H1 (cell line): ENCODE data around the gene NOM1. TPM values are rescaled to one million over a fixed set of nuclear protein-coding genes. Genes with fewer than 3 reads are reported as not detected.

ENCODE experiments used
- CTCF ChIA-PET: fragments of 300-600 bp; sonication (Branson Sonifier 250); formaldehyde crosslinking; loops from one replicate; lab custom pipeline; 2021; ENCODE audit not compliant: partially characterized antibody; lab: Charles Lee
- POLR2A ChIA-PET: fragments of 300-600 bp; sonication (Branson Sonifier 250); formaldehyde crosslinking; loops from one replicate; lab custom pipeline; 2021; ENCODE audit warnings: inconsistent platforms; ENCODE audit not compliant: partially characterized antibody; lab: Charles Lee
- DNase-seq, 2 experiments: peaks; one replicate each; pipeline versions ENCODE4 v3.0.0 to v3.0.0-alpha.2; 2010 to 2022; ENCODE audit warnings: low spot score in 2 of 2, low read depth in 1 of 2, mixed read lengths in 1 of 2
- FAIRE-seq: peaks from 2 replicates; lab custom pipeline; 2011; peaks lifted over from hg19 to GRCh38; lab: Jason Lieb, UNC
- H2AFZ ChIP-seq: 2 replicates; pipeline ENCODE4 v1.8.1; 2012; ENCODE audit warnings: low read length, inconsistent platforms
- H2AK5ac ChIP-seq: 2 replicates; pipeline ENCODE4 v1.6.1; 2013; ENCODE audit warnings: low read depth, low read length
- H2BK120ac ChIP-seq: replicated peaks from 2 replicates; pipeline ENCODE3; 2013; ENCODE audit warnings: low read depth, low read length, inconsistent platforms
- H2BK12ac ChIP-seq: 2 replicates; pipeline ENCODE4 v1.6.1; 2013; ENCODE audit warnings: low read depth, low read length
- H2BK15ac ChIP-seq: 2 replicates; pipeline ENCODE4 v1.6.1; 2013; ENCODE audit warnings: low read length
- H2BK20ac ChIP-seq: 2 replicates; pipeline ENCODE4 v1.6.1; 2013; ENCODE audit warnings: low read length
- H2BK5ac ChIP-seq: 2 replicates; pipeline ENCODE4 v1.6.1; 2013; ENCODE audit warnings: low read depth, low read length
- H3K14ac ChIP-seq: 2 replicates; pipeline ENCODE4 v1.6.1; 2013; ENCODE audit warnings: inconsistent platforms; ENCODE audit not compliant: insufficient read length
- H3K18ac ChIP-seq: 2 replicates; pipeline ENCODE4 v1.6.1; 2013; ENCODE audit warnings: low read length; ENCODE audit errors: extremely low read depth
- H3K23ac ChIP-seq: 2 replicates; pipeline ENCODE4 v1.6.1; 2013; ENCODE audit warnings: inconsistent platforms; ENCODE audit not compliant: insufficient read length
- H3K23me2 ChIP-seq: 2 replicates; pipeline ENCODE4 v1.6.1; 2013; ENCODE audit warnings: low read depth, low read length
- H3K27ac ChIP-seq: 2 replicates; pipeline ENCODE4 v1.6.1; 2011; ENCODE audit warnings: low read depth, low read length, inconsistent platforms
- H3K27me3 ChIP-seq, 4 experiments: replicated peaks in 1 of 4; 1 replicate in 1 of 4; 2 replicates in 3 of 4; pipeline versions ENCODE4 v1.6.1 to v1.8.1; 2011 to 2013; ENCODE audit warnings: low read length in 3 of 4, mild to moderate bottlenecking in 3 of 4, inconsistent platforms in 2 of 4, mixed read lengths in 2 of 4, moderate library complexity in 1 of 4; ENCODE audit not compliant: control insufficient read depth in 3 of 4, insufficient read depth in 3 of 4; ENCODE audit errors: extremely low read depth in 1 of 4
- H3K36me3 ChIP-seq, 4 experiments: 2 replicates each; pipeline versions ENCODE4 v1.6.1 to v1.8.1; 2011 to 2013; ENCODE audit warnings: mild to moderate bottlenecking in 4 of 4, low read length in 3 of 4, moderate library complexity in 2 of 4, control low read depth in 1 of 4, inconsistent platforms in 1 of 4; ENCODE audit not compliant: insufficient read depth in 4 of 4, control insufficient read depth in 2 of 4
- H3K4ac ChIP-seq: replicated peaks from 2 replicates; pipeline ENCODE3; 2013; ENCODE audit warnings: low read length, low read depth, mixed read lengths, inconsistent platforms; ENCODE audit not compliant: insufficient read length
- H3K4me1 ChIP-seq, 4 experiments: replicated peaks in 1 of 4; 1 replicate in 1 of 4; 2 replicates in 3 of 4; pipeline versions ENCODE4 v1.6.1 to v1.8.1; 2011 to 2013; ENCODE audit warnings: low read length in 3 of 4, inconsistent platforms in 2 of 4, mixed read lengths in 1 of 4; ENCODE audit not compliant: insufficient read depth in 4 of 4, control insufficient read depth in 3 of 4
- H3K4me2 ChIP-seq, 2 experiments: 2 replicates each; pipeline versions ENCODE4 v1.6.1 to v1.8.1; 2011 to 2013; ENCODE audit warnings: low read depth in 2 of 2, low read length in 2 of 2, control low read depth in 1 of 2, inconsistent platforms in 1 of 2, mild to moderate bottlenecking in 1 of 2; ENCODE audit not compliant: insufficient read depth in 1 of 2
- H3K4me3 ChIP-seq, 4 experiments: fragments of 200-600, 300-600 bp in 1 of 4; sonication (generic), shearing (Covaris generic), sonication (Bioruptor Twin) in 1 of 4; 2 replicates each; pipeline versions ENCODE4 v1.5.1 to v1.8.1; 2011 to 2016; ENCODE audit warnings: low read length in 4 of 4, low read depth in 3 of 4, control low read depth in 2 of 4, inconsistent platforms in 2 of 4, mild to moderate bottlenecking in 2 of 4, mixed read lengths in 1 of 4, moderate library complexity in 1 of 4; ENCODE audit not compliant: insufficient read depth in 2 of 4; ENCODE audit errors: extremely low read depth in 1 of 4
- H3K56ac ChIP-seq: replicated peaks from 2 replicates; pipeline ENCODE3; 2013; ENCODE audit warnings: low read depth, mild to moderate bottlenecking, mixed read lengths, low read length, inconsistent platforms; ENCODE audit not compliant: insufficient read length
- H3K79me1 ChIP-seq: 2 replicates; pipeline ENCODE4 v1.6.1; 2013; ENCODE audit warnings: low read depth, low read length, control low read depth
- H3K79me2 ChIP-seq, 2 experiments: 2 replicates each; pipeline versions ENCODE4 v1.6.1 to v1.8.1; 2012 to 2013; ENCODE audit warnings: low read length in 2 of 2, mild to moderate bottlenecking in 2 of 2, inconsistent platforms in 1 of 2; ENCODE audit not compliant: insufficient read depth in 2 of 2, control insufficient read depth in 1 of 2
- H3K9ac ChIP-seq, 4 experiments: replicated peaks in 1 of 4; 1 replicate in 1 of 4; 2 replicates in 3 of 4; pipeline versions ENCODE4 v1.6.1 to v1.8.1; 2011 to 2013; ENCODE audit warnings: low read depth in 3 of 4, low read length in 3 of 4, control low read depth in 2 of 4, mild to moderate bottlenecking in 2 of 4, moderate library complexity in 2 of 4, inconsistent platforms in 1 of 4; ENCODE audit errors: extremely low read depth in 1 of 4
- H3K9me3 ChIP-seq, 2 experiments: 2 replicates each; pipeline versions ENCODE4 v1.6.1 to v1.8.1; 2012 to 2013; ENCODE audit warnings: mild to moderate bottlenecking in 2 of 2, moderate library complexity in 2 of 2, control low read depth in 1 of 2, inconsistent platforms in 1 of 2, low read depth in 1 of 2, low read length in 1 of 2, mixed read lengths in 1 of 2; ENCODE audit not compliant: insufficient read depth in 2 of 2
- H4K20me1 ChIP-seq, 2 experiments: replicated peaks in 1 of 2; 2 replicates each; pipeline versions ENCODE3 to v1.8.1; 2011 to 2013; ENCODE audit warnings: inconsistent platforms in 2 of 2, low read length in 2 of 2, mild to moderate bottlenecking in 1 of 2; ENCODE audit not compliant: insufficient read depth in 2 of 2, control insufficient read depth in 1 of 2
- H4K5ac ChIP-seq: 2 replicates; pipeline ENCODE4 v1.6.1; 2013; ENCODE audit warnings: low read length, low read depth, mixed read lengths, inconsistent platforms; ENCODE audit not compliant: insufficient read length
- H4K8ac ChIP-seq: 2 replicates; pipeline ENCODE4 v1.8.0; 2013; ENCODE audit warnings: mild to moderate bottlenecking, moderate library complexity, low read length, inconsistent platforms; ENCODE audit not compliant: insufficient read depth; ENCODE audit errors: extremely low read depth
- H4K91ac ChIP-seq: replicated peaks from 2 replicates; pipeline ENCODE3; 2013; ENCODE audit warnings: low read length, mixed read lengths, inconsistent platforms; ENCODE audit not compliant: insufficient read length
- CBX5 ChIP-seq: fragments of 300-800, 300-1000 bp; sonication (generic); IDR thresholded peaks from 2 replicates; pipeline ENCODE4 v1.7.1; 2016; ENCODE audit warnings: antibody characterized with exemption, low read length, low read depth
- RFX5 ChIP-seq: IDR thresholded peaks from 2 replicates; pipeline ENCODE4 v1.6.1; 2011; ENCODE audit warnings: low read depth, low read length, improper control_type of control experiment, borderline replicate concordance
- SP4 ChIP-seq: IDR thresholded peaks from 2 replicates; pipeline ENCODE4 v1.6.1; 2012; ENCODE audit warnings: low read length, inconsistent platforms
- TEAD4 ChIP-seq: IDR thresholded peaks from 2 replicates; pipeline ENCODE4 v1.6.1; 2012; ENCODE audit warnings: low read depth, low read length, inconsistent platforms, mixed read lengths
- ZNF274 ChIP-seq: IDR thresholded peaks from 2 replicates; pipeline ENCODE4 v1.7.0; 2012; ENCODE audit warnings: low read length, borderline replicate concordance; ENCODE audit errors: extremely low read depth
- WGBS, 2 experiments: shearing (Covaris generic) in 1 of 2; methylation state at CpG; one replicate each; pipeline versions ENCODE4 v1.1.6 to v1.1.7; 2013 to 2015; ENCODE audit warnings: low lambda C conversion rate in 2 of 2, mixed read lengths in 2 of 2, inconsistent platforms in 1 of 2, low coverage in 1 of 2, missing lambda C conversion rate in 1 of 2; ENCODE audit not compliant: insufficient replicate concordance in 2 of 2, insufficient coverage in 1 of 2, insufficient read length in 1 of 2; ENCODE audit errors: extremely low coverage in 1 of 2, missing lambda C conversion rate in 1 of 2; 5-methylcytosine and 5-hydroxymethylcytosine counted together
- polyA plus RNA-seq, 7 experiments: library from polyadenylated mRNA; depleted of rRNA in 3 of 7; stranded (reverse) in 5 of 7; unstranded in 2 of 7; fragments of >200 nt in 5 of 7; fragments of 200-250 nt in 2 of 7; gene quantifications; 1 replicate in 5 of 7; 2 replicates in 1 of 7; 4 replicates in 1 of 7; pipeline versions ENCODE4 v1.2.1 to v1.2.3, GENCODE V29; 2011 to 2013; ENCODE audit warnings: missing spikeins in 2 of 7, mixed read lengths in 2 of 7
- total RNA-seq: library from RNA; stranded (reverse); fragmentation: NEBNext Ultra II Directional; extraction: Animal tissue kit (Norgen Biotek cat#: 25700); gene quantifications from 2 replicates; pipeline ENCODE4 v1.2.1, GENCODE V29; 2021
- TF ChIP-seq, protein P1 (sequence below): IDR thresholded peaks from 2 replicates; pipeline ENCODE4 v1.6.1; 2012; ENCODE audit warnings: inconsistent platforms

The NOM1 gene
- total and polyA plus RNA-seq, 2 of the 8 experiments (the other 6 are each of a cell fraction or from before 2014, with no cell fraction given) = 10.6 to 29.1 TPM

DNA sequence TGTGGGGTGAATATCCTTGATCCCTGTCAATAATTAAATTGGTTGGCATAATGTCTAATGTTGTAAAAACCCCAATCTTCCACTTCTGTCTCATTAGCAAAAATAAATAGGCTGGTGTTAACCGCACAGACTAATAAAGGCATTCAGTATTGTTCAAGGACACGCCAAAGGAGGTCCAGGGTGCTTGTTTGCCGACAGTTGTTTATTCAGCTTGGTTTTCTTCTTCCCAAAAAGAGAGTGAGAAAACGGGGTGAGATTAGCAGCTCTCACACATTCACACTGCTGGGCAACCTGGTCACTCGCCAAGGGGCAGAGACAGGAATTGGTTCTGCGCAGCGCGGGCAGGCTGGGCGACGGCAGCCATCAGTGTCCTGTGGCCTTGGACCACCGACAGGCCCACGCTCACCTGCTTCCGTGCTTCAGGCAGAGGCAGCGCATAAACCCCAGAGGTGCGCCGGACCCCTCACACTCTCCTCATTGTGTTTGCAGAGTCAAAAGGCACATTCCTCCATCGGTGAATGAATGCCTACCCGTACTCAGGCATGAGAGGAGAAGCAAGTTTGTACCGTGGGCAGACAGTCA is 30.3 kb upstream of the NOM1 start:
- no peak overlapping the region for H3K4me2 ChIP-seq
- no peaks in the 10 kb centered on the region for H3K27me3 ChIP-seq
- no peaks in the 10 kb centered on the region for H3K79me2 ChIP-seq
- FAIRE-seq (no peak), DNase-seq (peak in 1 of 2 experiments; percentile 33)
- no peak overlapping the region for H3K27ac ChIP-seq
- H3K4me3 ChIP-seq = no peak overlapping the region
- no peaks in the 10 kb centered on the region for H3K23me2 ChIP-seq
- H4K91ac ChIP-seq = no peak overlapping the region
- no peak overlapping the region for H2BK12ac ChIP-seq
- no peak overlapping the region for H2BK15ac ChIP-seq
- H3K18ac ChIP-seq = no peak overlapping the region
- no peaks in the 10 kb centered on the region; a peak in 1 of 7 replicates for H3K4me1 ChIP-seq
- H4K5ac ChIP-seq = no peak overlapping the region
- H3K36me3 ChIP-seq = no peaks in the 10 kb centered on the region
- H3K23ac ChIP-seq = no peak overlapping the region
- no peak overlapping the region for H4K8ac ChIP-seq
- ChIA-PET POLR2A (no interaction called here), CTCF (no interaction called here)
- no peak overlapping the region for H2BK5ac ChIP-seq
- H2AFZ ChIP-seq = no peak overlapping the region; the same call in 1 of the 2 replicates
- H3K4ac ChIP-seq = no peak overlapping the region
- no peak overlapping the region for H3K56ac ChIP-seq
- H3K14ac ChIP-seq = no peak overlapping the region
- no peaks in the 10 kb centered on the region for H4K20me1 ChIP-seq
- H3K9ac ChIP-seq = no peak overlapping the region
- TF ChIP-seq CBX5 = no peak
- TF ChIP-seq TEAD4 = no peak
- TF ChIP-seq, protein P1, sequence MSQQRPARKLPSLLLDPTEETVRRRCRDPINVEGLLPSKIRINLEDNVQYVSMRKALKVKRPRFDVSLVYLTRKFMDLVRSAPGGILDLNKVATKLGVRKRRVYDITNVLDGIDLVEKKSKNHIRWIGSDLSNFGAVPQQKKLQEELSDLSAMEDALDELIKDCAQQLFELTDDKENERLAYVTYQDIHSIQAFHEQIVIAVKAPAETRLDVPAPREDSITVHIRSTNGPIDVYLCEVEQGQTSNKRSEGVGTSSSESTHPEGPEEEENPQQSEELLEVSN = no peak
- TF ChIP-seq RFX5 = no peak
- no peak for TF ChIP-seq SP4
- no peak for TF ChIP-seq ZNF274
- H3K9me3 ChIP-seq = peaks cover 7 to 8% of the 10 kb centered on the region in 2 experiments; a peak in 2 of 4 replicates
- H2BK20ac ChIP-seq = no peak overlapping the region
- WGBS, 2 experiments = 89% methylated on average over 19 of the region's 19 CpGs; no CpG with 5 or more reads in 1 of the 2 experiments
- no peak overlapping the region for H2AK5ac ChIP-seq
- no peaks in the 10 kb centered on the region for H3K79me1 ChIP-seq
- no peak overlapping the region for H2BK120ac ChIP-seq
